GM18526 (cell line): ENCODE data around the gene APIP.

Experiments used
- POLR2A ChIP-seq: IDR thresholded peaks from 3 replicates; pipeline ENCODE4 v1.6.1; 2011; ENCODE audit not compliant: insufficient read length; ENCODE audit errors: extremely low read depth

APIP gene

DNA sequence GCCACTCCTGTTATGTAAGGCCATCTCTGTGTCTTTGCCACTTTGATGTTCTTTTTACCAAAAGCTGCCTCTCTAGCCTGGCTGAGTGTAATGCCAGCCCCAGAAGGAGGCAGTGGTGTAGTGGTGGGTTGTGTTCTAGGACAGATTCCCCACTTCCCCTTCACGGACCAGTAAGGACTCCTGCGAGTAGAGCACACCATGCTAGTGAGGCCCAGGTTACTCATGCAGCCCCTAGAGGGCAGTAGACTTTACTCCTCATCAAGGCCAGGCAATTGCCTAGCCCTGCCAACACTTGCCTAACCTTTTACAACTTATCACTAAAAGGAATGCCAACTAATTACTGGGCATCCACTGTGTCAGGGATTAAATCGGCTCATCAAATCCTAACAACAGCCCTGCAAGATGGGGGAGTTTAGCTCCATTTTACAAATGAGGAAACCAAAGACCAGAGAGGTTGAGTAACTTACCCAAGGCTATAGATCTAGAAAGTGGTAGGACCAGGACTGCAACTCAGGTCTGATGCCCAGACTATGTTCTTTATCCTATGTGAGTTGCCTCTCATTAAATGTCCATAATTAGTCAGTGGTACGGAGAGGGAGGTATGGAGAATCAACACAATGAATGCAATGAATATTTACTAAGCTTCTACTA lies 75.3 kb downstream of the APIP start:
- TF ChIP-seq POLR2A = no peak

DNA sequence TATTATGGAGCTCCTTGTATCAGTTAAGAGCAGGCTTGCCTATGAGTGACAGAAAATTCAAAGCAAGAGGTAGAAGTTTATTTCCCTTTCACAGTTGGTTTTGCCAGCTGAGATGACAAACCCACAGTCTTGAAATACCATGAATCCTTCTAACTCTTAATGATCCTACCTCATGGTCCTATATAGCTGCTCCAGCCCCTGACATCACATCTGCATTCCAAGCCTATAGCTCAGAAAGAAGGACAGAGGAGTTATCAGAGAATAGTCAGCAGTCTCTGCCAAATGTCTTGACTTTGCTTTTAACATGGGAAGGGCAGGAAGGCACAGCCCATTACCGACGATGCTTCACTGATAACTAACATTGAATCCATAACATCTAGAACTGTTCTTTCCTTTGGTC lies 76.2 kb downstream of the APIP start:
- no peak for TF ChIP-seq POLR2A

DNA sequence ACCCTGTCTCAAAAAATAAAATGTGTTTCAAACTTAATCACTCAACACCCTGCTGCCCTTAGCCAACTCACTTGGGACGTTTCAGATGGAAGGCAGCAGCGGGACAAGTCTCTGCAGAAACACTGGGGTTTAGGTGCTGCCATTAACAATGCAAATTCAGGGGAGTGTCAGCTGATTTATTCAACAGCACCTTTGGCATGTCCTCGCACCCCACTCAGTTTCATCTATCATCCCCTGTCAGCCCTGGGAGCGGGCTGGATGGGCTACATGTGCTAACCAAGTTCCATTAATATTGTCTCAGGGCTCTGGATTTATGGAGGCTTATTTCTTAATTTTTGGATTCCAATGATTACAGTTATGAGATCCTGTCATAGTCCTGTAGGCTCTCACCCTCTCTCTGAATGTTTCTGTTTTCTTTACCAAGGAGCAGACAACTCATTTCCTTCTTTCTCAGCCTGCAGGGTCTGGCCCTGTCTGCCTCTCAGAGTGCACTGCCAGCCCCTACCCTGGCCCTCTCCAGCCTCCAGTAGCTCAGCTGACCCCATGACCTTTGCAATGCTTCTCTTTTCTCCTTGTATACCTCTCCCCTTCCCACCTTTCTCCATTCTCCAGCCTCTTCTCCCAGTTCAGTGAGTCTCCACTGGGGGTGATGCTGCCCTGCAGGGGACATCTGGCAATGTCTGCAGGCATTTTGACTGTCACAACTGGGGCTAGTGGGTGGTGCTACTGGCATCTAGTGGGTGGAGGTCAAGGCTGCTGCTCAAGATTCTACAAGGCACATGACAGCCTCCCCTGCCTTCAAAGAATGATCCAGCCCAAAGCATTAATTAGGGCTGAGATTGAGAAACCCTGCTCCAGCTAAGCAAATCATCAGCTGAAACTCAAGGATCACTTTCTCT lies 79.0 kb downstream of the APIP start:
- TF ChIP-seq POLR2A = no peak

DNA sequence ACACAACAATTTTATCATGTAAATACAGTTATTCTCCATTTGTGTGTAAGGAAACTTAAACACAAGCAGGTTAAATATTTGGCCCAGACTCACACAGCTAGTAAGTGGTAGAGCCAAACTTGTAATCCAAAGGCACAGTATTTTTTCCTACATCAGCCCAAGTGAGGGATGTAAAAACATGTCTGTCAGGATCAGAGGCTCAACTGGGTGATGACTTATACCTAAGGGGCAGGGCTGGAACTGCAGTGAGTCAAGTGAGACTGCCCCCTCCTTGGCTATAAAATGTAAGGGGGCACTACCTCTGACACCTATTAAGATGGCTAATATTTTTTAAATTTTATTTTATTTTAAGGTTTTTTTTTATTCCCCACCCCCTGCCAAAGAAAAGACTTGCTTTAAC lies 82.6 kb downstream of the APIP start:
- TF ChIP-seq POLR2A = no peak
